Trophoblast cell (in vitro differentiated cells and primary cell): Measurements from ENCODE around the gene C1orf226.
A peak's percentile ranks its signal among the peaks of the same experiment; 100 is the strongest.

Experiments
- DNase-seq, 2 donors: peaks; one replicate each; pipeline ENCODE4 v3.0.0-alpha.2; 2016
- H2AFZ ChIP-seq: 2 replicates; pipeline ENCODE4 v1.6.1; 2013; ENCODE audit warnings: low read length, moderate library complexity, mild to moderate bottlenecking; ENCODE audit not compliant: insufficient read depth, poor library complexity
- H2AK5ac ChIP-seq: 2 replicates; pipeline ENCODE4 v1.6.1; 2013; ENCODE audit warnings: mild to moderate bottlenecking, low read length
- H2BK120ac ChIP-seq: 2 replicates; pipeline ENCODE4 v1.6.1; 2013; ENCODE audit warnings: low read length, mild to moderate bottlenecking, moderate library complexity; ENCODE audit not compliant: insufficient read depth, poor library complexity
- H2BK12ac ChIP-seq: 2 replicates; pipeline ENCODE4 v1.6.1; 2013; ENCODE audit warnings: mild to moderate bottlenecking, low read length, moderate library complexity
- H2BK5ac ChIP-seq: 2 replicates; pipeline ENCODE4 v1.6.1; 2013; ENCODE audit warnings: low read length, low read depth, moderate library complexity, mild to moderate bottlenecking; ENCODE audit not compliant: poor library complexity
- H3K14ac ChIP-seq: 2 replicates; pipeline ENCODE4 v1.6.1; 2013; ENCODE audit warnings: mild to moderate bottlenecking, low read length
- H3K18ac ChIP-seq: 2 replicates; pipeline ENCODE4 v1.6.1; 2013; ENCODE audit warnings: mild to moderate bottlenecking, low read length
- H3K23ac ChIP-seq: 2 replicates; pipeline ENCODE4 v1.6.1; 2013; ENCODE audit warnings: low read length
- H3K27ac ChIP-seq: 2 replicates; pipeline ENCODE4 v1.5.1; 2013; ENCODE audit warnings: low read depth, mild to moderate bottlenecking, inconsistent platforms, low read length, moderate library complexity
- H3K27me3 ChIP-seq: 2 replicates; pipeline ENCODE4 v1.6.1; 2013; ENCODE audit warnings: inconsistent platforms, mild to moderate bottlenecking, low read length, moderate library complexity; ENCODE audit not compliant: insufficient read depth
- H3K36me3 ChIP-seq, 2 experiments: 1 replicate in 1 of 2; 2 replicates in 1 of 2; pipeline ENCODE4 v1.6.1; 2013; ENCODE audit warnings: low read length in 2 of 2, mild to moderate bottlenecking in 2 of 2, moderate library complexity in 1 of 2; ENCODE audit not compliant: insufficient read depth in 2 of 2, control insufficient read depth in 1 of 2
- H3K4ac ChIP-seq: 2 replicates; pipeline ENCODE4 v1.6.1; 2013; ENCODE audit warnings: low read depth, mild to moderate bottlenecking, low read length, moderate library complexity
- H3K4me1 ChIP-seq, 2 experiments: 1 replicate in 1 of 2; 2 replicates in 1 of 2; pipeline ENCODE4 v1.6.1; 2013; ENCODE audit warnings: low read length in 2 of 2, mild to moderate bottlenecking in 2 of 2, moderate library complexity in 1 of 2; ENCODE audit not compliant: insufficient read depth in 2 of 2, control insufficient read depth in 1 of 2
- H3K4me2 ChIP-seq: 2 replicates; pipeline ENCODE4 v1.6.1; 2013; ENCODE audit warnings: inconsistent platforms, mild to moderate bottlenecking, low read length, moderate library complexity
- H3K4me3 ChIP-seq: 2 replicates; pipeline ENCODE4 v1.5.1; 2013; ENCODE audit warnings: mild to moderate bottlenecking, low read depth, low read length, inconsistent platforms
- H3K79me1 ChIP-seq: one replicate; pipeline ENCODE4 v1.6.1; 2013; ENCODE audit warnings: low read length
- H3K79me2 ChIP-seq: 2 replicates; pipeline ENCODE4 v1.6.1; 2013; ENCODE audit warnings: low read length, mild to moderate bottlenecking; ENCODE audit not compliant: control insufficient read depth, insufficient read depth, poor library complexity
- H3K9ac ChIP-seq: 2 replicates; pipeline ENCODE4 v1.6.1; 2013; ENCODE audit warnings: mild to moderate bottlenecking, low read length
- H3K9me3 ChIP-seq: 2 replicates; pipeline ENCODE4 v1.6.1; 2013; ENCODE audit warnings: low read depth, mild to moderate bottlenecking, control low read depth, inconsistent platforms, low read length; ENCODE audit not compliant: insufficient read depth
- H4K12ac ChIP-seq: 2 replicates; pipeline ENCODE4 v1.6.1; 2013; ENCODE audit warnings: low read depth, mild to moderate bottlenecking, low read length, moderate library complexity
- H4K8ac ChIP-seq: 2 replicates; pipeline ENCODE4 v1.6.1; 2013; ENCODE audit warnings: low read depth, mild to moderate bottlenecking, low read length, moderate library complexity
- H4K91ac ChIP-seq: one replicate; pipeline ENCODE4 v1.6.1; 2013; ENCODE audit warnings: low read depth, mild to moderate bottlenecking, low read length, moderate library complexity
- WGBS: extraction: QIAGEN DNeasy Blood & Tissue Kit; methylation state at CpG from one replicate; pipeline ENCODE4 v1.1.7; 2013; ENCODE audit warnings: missing lambda C conversion rate; ENCODE audit not compliant: insufficient read length, insufficient coverage; ENCODE audit errors: extremely low coverage; 5-methylcytosine and 5-hydroxymethylcytosine counted together

Gene C1orf226

DNA sequence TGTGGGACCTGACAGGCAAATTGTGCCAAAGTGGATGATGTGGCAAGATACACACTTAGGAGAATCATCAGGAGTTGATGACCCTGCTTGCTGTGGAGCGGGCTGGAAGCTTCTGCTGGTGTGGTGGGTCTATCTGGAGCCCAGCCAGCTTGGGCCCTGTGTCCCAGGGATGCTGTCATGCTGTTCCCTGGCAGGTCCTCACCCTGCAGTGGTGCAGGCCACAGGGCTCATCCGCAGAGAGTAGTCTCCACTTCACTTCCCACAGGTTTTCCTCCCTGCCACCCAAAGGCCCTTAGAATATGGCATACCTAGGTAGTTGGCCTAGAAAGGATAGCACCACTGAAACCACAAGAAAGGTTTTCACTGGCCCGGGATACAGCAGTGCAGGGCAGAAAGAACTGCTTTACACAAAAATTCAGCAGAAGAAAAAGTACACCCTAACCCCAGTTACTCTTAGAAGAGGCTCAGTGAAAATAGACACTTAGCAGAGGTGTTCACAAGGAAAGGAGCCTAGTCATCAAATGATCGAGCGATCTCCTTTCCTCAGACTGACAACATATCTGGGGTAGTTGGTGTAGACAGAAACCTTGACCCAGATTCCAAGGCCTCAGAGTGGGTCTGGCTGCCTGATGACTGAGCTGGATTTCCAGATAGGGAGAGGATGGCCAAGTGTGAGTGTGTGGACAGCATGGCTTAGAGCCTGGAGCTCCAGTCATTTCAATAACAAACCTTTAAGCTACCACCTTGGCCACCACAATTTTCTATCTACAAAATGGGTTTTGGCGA is 1.3 kb upstream of the C1orf226 start:
- no peak overlapping the region for H3K4me3 ChIP-seq
- H2BK120ac ChIP-seq: no peak overlapping the region
- peaks cover 0 to 1% of the 10 kb centered on the region in 2 experiments for H3K4me1 ChIP-seq
- DNase-seq: peak; percentile 46 to 71
- no peak overlapping the region for H3K23ac ChIP-seq
- H3K79me2 ChIP-seq: no peaks in the 10 kb centered on the region
- no peaks in the 10 kb centered on the region for H3K9me3 ChIP-seq
- no peak overlapping the region for H3K4ac ChIP-seq
- no CpG with 5 or more reads among the region's 6 CpGs for WGBS
- H3K27me3 ChIP-seq: no peaks in the 10 kb centered on the region
- H3K27ac ChIP-seq: no peak overlapping the region
- H4K8ac ChIP-seq: no peak overlapping the region
- no peak overlapping the region for H2AK5ac ChIP-seq
- no peak overlapping the region for H3K14ac ChIP-seq
- H3K36me3 ChIP-seq: peaks cover 2 to 8% of the 10 kb centered on the region in 2 experiments
- H3K4me2 ChIP-seq: no peak overlapping the region
- H3K79me1 ChIP-seq: no peaks in the 10 kb centered on the region
- H3K9ac ChIP-seq: no peak overlapping the region
- no peak overlapping the region for H2AFZ ChIP-seq
- no peak overlapping the region for H2BK12ac ChIP-seq
- no peak overlapping the region for H4K91ac ChIP-seq
- no peak overlapping the region for H4K12ac ChIP-seq
- no peak overlapping the region for H2BK5ac ChIP-seq
- H3K18ac ChIP-seq: no peak overlapping the region

- Histone ChIP-seq H3K9ac (no peak overlapping the region), H2AFZ (no peak overlapping the region), H2AK5ac (no peak overlapping the region), H3K9me3 (no peaks in the 10 kb centered on the region), H3K4me3 (no peak overlapping the region), H2BK12ac (no peak overlapping the region), H3K23ac (no peak overlapping the region), H3K27ac (no peak overlapping the region), H3K4ac (no peak overlapping the region), H3K4me1 (no peaks in the 10 kb centered on the region), H4K91ac (no peak overlapping the region), H3K36me3 (peaks cover 0 to 6% of the 10 kb centered on the region in 2 experiments), H3K79me1 (no peaks in the 10 kb centered on the region), H3K4me2 (no peak overlapping the region), H3K14ac (no peak overlapping the region), H3K18ac (no peak overlapping the region), H3K27me3 (no peaks in the 10 kb centered on the region), H2BK5ac (no peak overlapping the region), H2BK120ac (no peak overlapping the region), H4K8ac (no peak overlapping the region), H3K79me2 (no peaks in the 10 kb centered on the region), H4K12ac (no peak overlapping the region)
- DNase-seq: peak; percentile 57 to 72
- no CpG with 5 or more reads among the region's 13 CpGs for WGBS
Observed at GRCh38 chr1:162381941-162382750, 618 bp downstream of the C1orf226 start.

DNA sequence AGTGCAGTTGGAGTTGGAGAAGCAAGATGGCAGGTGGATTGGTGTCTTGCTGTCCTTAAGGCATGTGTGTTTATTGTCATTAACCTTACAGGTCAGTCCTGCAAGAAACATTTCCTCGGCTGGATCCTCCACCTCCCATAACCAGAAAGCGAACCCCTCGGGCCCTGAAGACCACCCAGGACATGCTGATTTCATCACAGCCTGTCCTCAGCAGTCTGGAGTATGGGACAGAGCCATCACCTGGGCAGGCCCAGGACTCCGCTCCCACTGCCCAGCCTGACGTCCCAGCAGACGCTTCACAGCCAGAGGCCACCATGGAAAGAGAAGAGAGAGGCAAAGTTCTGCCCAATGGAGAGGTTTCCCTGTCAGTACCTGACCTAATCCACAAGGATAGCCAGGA is 1.6 kb downstream of the C1orf226 start:
- Histone ChIP-seq H3K27me3 (no peaks in the 10 kb centered on the region), H3K9me3 (no peaks in the 10 kb centered on the region), H3K79me2 (no peaks in the 10 kb centered on the region), H2BK5ac (no peak overlapping the region), H2AK5ac (no peak overlapping the region), H3K4me1 (no peaks in the 10 kb centered on the region), H2AFZ (no peak overlapping the region), H4K91ac (no peak overlapping the region), H2BK12ac (no peak overlapping the region), H3K14ac (no peak overlapping the region), H3K4ac (no peak overlapping the region), H3K4me2 (no peak overlapping the region), H3K4me3 (no peak overlapping the region), H3K79me1 (no peaks in the 10 kb centered on the region), H3K27ac (no peak overlapping the region), H3K18ac (no peak overlapping the region), H3K23ac (no peak overlapping the region), H4K8ac (no peak overlapping the region), H3K9ac (no peak overlapping the region), H2BK120ac (no peak overlapping the region), H4K12ac (no peak overlapping the region), H3K36me3 (peaks cover 0 to 6% of the 10 kb centered on the region in 2 experiments)
- no peak for DNase-seq
- WGBS: no CpG with 5 or more reads among the region's 6 CpGs

- Histone ChIP-seq H2BK120ac (no peak overlapping the region), H3K36me3 (peaks cover 0 to 6% of the 10 kb centered on the region in 2 experiments), H2BK5ac (no peak overlapping the region), H4K91ac (no peak overlapping the region), H3K4me3 (no peak overlapping the region), H2AFZ (no peak overlapping the region), H3K9ac (no peak overlapping the region), H4K8ac (no peak overlapping the region), H3K4me1 (no peaks in the 10 kb centered on the region), H3K23ac (no peak overlapping the region), H2AK5ac (no peak overlapping the region), H3K4ac (no peak overlapping the region), H3K9me3 (no peaks in the 10 kb centered on the region), H3K79me1 (no peaks in the 10 kb centered on the region), H4K12ac (no peak overlapping the region), H3K27me3 (no peaks in the 10 kb centered on the region), H3K4me2 (no peak overlapping the region), H3K14ac (no peak overlapping the region), H2BK12ac (no peak overlapping the region), H3K18ac (no peak overlapping the region), H3K27ac (no peak overlapping the region), H3K79me2 (no peaks in the 10 kb centered on the region)
- DNase-seq: no peak
- no CpG with 5 or more reads among the region's 8 CpGs for WGBS
Observed at GRCh38 chr1:162383516-162383915, 2.0 kb downstream of the C1orf226 start.
